Renal pelvis (tissue), 12 donors: ENCODE data around the gene UBR3. TPM values are rescaled to one million over a fixed set of nuclear protein-coding genes. Genes with fewer than 3 reads are reported as not detected.
"Not testable (repeated sequence)": the region's sequence is repeated elsewhere in the genome, so short reads cannot be mapped to it uniquely, and the experiment has no call there.

Experiments
- DNase-seq: peaks from one replicate; pipeline ENCODE4 v3.0.0-alpha.2; 2013
- long read RNA-seq, 16 experiments: transcript quantifications; one replicate each; lab custom pipeline, GENCODE V29; 2026
- polyA plus RNA-seq, 3 donors: library from polyadenylated mRNA; unstranded; fragments of 120-200 nt; gene quantifications; one replicate each; pipeline ENCODE4 v1.2.1, GENCODE V29; 2013; ENCODE audit not compliant: insufficient read length in 3 of 3

Gene UBR3
- polyA plus RNA-seq, result 10 to 100 TPM; 30.8 to 41.6 (median 35.3) TPM
- long read RNA-seq, donor 1, partial matches to known transcripts, result 8 of 8 reads
- long read RNA-seq, donor 1, other reads (novel, unspliced or antisense), result 0 of 8 reads
- long read RNA-seq, donor 2, partial matches to known transcripts, result 0 of 1 reads
- long read RNA-seq, donor 2, other reads (novel, unspliced or antisense), result 0 of 1 reads
- long read RNA-seq, donor 3, result 0 reads
- long read RNA-seq, donor 4, result 0 reads
- long read RNA-seq, donor 5, result 0 reads
- long read RNA-seq, donor 6, partial matches to known transcripts, result 0 of 2 reads
- long read RNA-seq, donor 6, other reads (novel, unspliced or antisense), result 0 of 2 reads
- long read RNA-seq, donor 7, partial matches to known transcripts, result 5 of 7 reads
- long read RNA-seq, donor 7, other reads (novel, unspliced or antisense), result 0 of 7 reads
- long read RNA-seq, donor 8, result 0 reads
- long read RNA-seq, donor 9, partial matches to known transcripts, result 0 of 1 reads
- long read RNA-seq, donor 9, other reads (novel, unspliced or antisense), result 0 of 1 reads
- long read RNA-seq, donor 10, partial matches to known transcripts, result 0 of 2 reads
- long read RNA-seq, donor 10, other reads (novel, unspliced or antisense), result 0 of 2 reads
- long read RNA-seq, donor 11, full-length matches to known transcripts, result 2 of 2 reads
- long read RNA-seq, donor 11, partial matches to known transcripts, result 0 of 2 reads
- long read RNA-seq, donor 11, other reads (novel, unspliced or antisense), result 0 of 2 reads
- long read RNA-seq, donor 12, full-length matches to known transcripts, result 1 of 1 reads
- long read RNA-seq, donor 12, partial matches to known transcripts, result 0 of 1 reads
- long read RNA-seq, donor 12, other reads (novel, unspliced or antisense), result 0 of 1 reads
- long read RNA-seq, donor 13, result 0 reads
- long read RNA-seq, donor 14, result 0 reads
- long read RNA-seq, donor 15, result 0 reads
- long read RNA-seq, donor 16, full-length matches to known transcripts, result 1 of 1 reads
- long read RNA-seq, donor 16, partial matches to known transcripts, result 0 of 1 reads
- long read RNA-seq, donor 16, other reads (novel, unspliced or antisense), result 0 of 1 reads

- peak; percentile 92 for DNase-seq
These were observed at the start of gene UBR3 for GRCh38 chr2:169827272-169828140. Gene UBR3 (plus strand): TSS chr2:169827454. CDS start chr2:169827508, 54 bp downstream.

- no peak for DNase-seq
These were observed 48.8 kb upstream of the UBR3 start for GRCh38 chr2:169778446-169778845.

- no peak for DNase-seq
These were observed 45.8 kb upstream of the UBR3 start for GRCh38 chr2:169781249-169782013.

- DNase-seq, result no peak
These were observed 44.7 kb upstream of the UBR3 start for GRCh38 chr2:169782513-169782912.

- DNase-seq, result no peak
These were observed 36.7 kb upstream of the UBR3 start for GRCh38 chr2:169790581-169790980.

GRCh38 chr2:169795181-169795580 is 32.1 kb upstream of the UBR3 start:
- no peak for DNase-seq

GRCh38 chr2:169796441-169796840 is 30.8 kb upstream of the UBR3 start:
- no peak for DNase-seq

GRCh38 chr2:169797601-169798000 is 29.7 kb upstream of the UBR3 start:
- no peak for DNase-seq

- DNase-seq, result no peak
These were observed 28.9 kb upstream of the UBR3 start for GRCh38 chr2:169798397-169798717.

- DNase-seq, result peak; percentile 92
These were observed 28.3 kb upstream of the UBR3 start, which contains the start of gene SSB for GRCh38 chr2:169798718-169799592. Gene SSB (plus strand): TSS chr2:169798871. CDS start chr2:169800961, 2,090 bp downstream.

- no peak for DNase-seq
These were observed 23.8 kb upstream of the UBR3 start for GRCh38 chr2:169803480-169803879.

GRCh38 chr2:169806586-169806985 is 20.7 kb upstream of the UBR3 start:
- DNase-seq, result no peak

- no peak for DNase-seq
These were observed 19.0 kb upstream of the UBR3 start for GRCh38 chr2:169808221-169808620.

- DNase-seq, result no peak
These were observed 11.4 kb upstream of the UBR3 start for GRCh38 chr2:169815849-169816248.

- not testable (repeated sequence) for DNase-seq
These were observed 10.3 kb upstream of the UBR3 start for GRCh38 chr2:169816961-169817360.

- not testable (repeated sequence) for DNase-seq
These were observed 9.9 kb upstream of the UBR3 start for GRCh38 chr2:169817369-169817768.

GRCh38 chr2:169818241-169818640 is 9.0 kb upstream of the UBR3 start:
- DNase-seq, result no peak

- no peak for DNase-seq
These were observed 8.1 kb upstream of the UBR3 start for GRCh38 chr2:169819106-169819505.

GRCh38 chr2:169820101-169820500 is 7.2 kb upstream of the UBR3 start:
- not testable (repeated sequence) for DNase-seq

- DNase-seq, result no peak
These were observed 5.2 kb upstream of the UBR3 start for GRCh38 chr2:169822036-169822435.
